Left cardiac atrium (tissue), 4 donors: Measurements from ENCODE around the gene LYSET. TPM values are rescaled to one million over a fixed set of nuclear protein-coding genes. Genes with fewer than 3 reads are reported as not detected.
"Not testable (repeated sequence)": the region's sequence is repeated elsewhere in the genome, so short reads cannot be mapped to it uniquely, and the experiment has no call there.

Experiments
- ATAC-seq, 2 donors: fragments of 200-7000 bp; cut with Tn5 transposase; one replicate each; pipeline ENCODE4 v1.9.1; 2020; ENCODE audit warnings: mild to moderate bottlenecking in 2 of 2, moderate library complexity in 2 of 2
- DNase-seq: peaks from one replicate; pipeline ENCODE4 v3.0.0-alpha.2; 2020
- intact Hi-C, 2 donors: fragments of 100-400 bp; cut with DNase I; formaldehyde crosslinking; loops; one replicate each; pipeline versions ENCODE4 v1.14.1 to v1.15.1; 2022 to 2023
- total RNA-seq, 2 donors: library from RNA; stranded (reverse); fragmentation: NEBNext Ultra II Directional; extraction: Animal tissue kit (Norgen Biotek cat#: 25700); gene quantifications; one replicate each; pipeline ENCODE4 v1.2.1, GENCODE V29; 2021
- donor health status: DM: no; HTN: yes; CAD: no.
- donor health status: DM: no; HTN: yes; CAD: no; lungs with severe emphysema.
- donor health status: DM: yes; HTN: yes; CAD: no.
- donor health status: Dilated cardiomyopathy.

LYSET gene
- total RNA-seq, 2 donors from 2014 or later, result 17.6 to 20.8 TPM

DNA sequence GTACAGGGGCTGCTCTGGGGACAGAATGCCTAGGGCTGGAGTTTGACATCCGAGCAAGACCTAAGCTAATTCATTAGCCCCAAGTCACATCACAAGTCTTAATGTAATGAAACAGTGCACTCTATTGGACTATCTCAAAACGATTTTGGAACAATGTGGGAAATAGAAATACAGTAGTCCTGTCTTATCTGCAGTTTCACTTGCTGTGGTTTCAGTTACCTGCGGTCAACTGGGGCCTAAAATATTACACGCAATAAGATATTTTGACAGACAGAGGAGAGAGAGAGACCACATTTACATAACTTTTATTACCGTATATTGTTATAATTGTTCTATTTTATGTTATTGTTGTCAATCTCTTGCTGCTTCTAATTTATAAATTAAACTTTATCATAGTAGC is 21.6 kb upstream of the LYSET start:
- no peak for ATAC-seq
- intact Hi-C loops, result no loop called here

DNA sequence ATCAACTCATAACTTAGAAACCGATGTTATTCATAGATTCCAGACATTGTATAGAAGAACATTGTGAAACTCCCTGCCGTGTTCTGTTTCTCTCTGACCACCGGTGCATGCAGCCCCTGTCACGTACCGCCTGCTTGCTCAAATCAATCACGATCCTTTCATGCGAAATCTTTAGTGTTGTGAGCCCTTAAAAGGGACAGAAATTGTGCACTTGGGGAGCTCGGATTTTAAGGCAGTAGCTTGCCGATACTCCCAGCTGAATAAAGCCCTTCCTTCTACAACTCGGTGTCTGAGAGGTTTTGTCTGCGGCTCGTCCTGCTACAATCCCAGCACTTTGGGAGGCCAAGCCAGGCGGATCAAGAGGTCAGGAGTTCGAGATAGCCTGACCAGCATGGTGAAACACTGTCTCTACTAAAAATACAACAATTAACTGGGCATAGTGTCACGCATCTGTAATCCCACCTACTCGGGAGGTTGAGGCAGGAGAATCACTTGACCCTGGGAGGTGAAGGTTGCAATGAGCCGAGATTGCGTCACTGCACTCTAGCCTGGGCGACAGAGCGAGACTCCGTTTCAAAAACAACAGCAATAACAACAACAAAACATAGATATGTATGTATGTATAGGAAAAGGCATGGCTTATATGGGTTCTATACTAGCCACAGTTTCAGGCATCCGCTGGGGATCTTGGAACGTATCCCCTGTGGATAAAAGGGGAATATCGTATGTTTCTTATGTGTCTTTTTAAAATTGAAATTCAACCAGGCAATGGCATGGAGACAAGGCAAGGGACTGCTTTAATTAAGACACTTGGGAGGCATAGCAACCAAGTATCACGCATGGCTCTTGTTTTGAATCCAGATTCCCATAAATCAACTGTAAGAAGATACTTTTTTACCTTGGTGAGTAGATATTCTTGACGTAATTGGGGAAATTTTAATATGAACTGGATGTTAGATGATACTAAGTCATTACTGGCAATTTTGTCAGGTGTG is 19.5 kb upstream of the LYSET start:
- DNase-seq, intact Hi-C loops, ATAC-seq: not testable (repeated sequence)

More for the DNA sequence above, 21.6 kb upstream of the LYSET start:
- DNase-seq, result no peak

DNA sequence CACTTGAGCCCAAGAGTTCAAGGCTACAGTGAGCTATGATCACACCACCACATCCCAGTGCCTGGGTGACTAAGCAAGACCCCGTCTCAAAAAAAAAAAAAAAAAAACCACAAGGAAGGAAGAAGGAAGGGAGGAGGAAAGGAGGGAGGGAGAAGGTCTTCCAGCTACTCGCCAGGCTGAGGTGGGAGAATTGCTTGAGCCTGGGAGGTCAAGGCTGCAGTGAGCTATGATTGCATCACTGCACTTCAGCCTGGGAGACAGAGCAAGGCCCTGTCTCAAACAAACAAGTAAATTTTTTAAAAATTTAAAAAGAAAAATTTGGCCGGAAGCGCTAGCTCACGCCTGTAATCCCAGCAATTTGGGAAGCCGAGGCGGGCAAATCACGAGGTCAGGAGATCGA is 16.5 kb upstream of the LYSET start:
- ATAC-seq, DNase-seq, intact Hi-C loops: not testable (repeated sequence)

DNA sequence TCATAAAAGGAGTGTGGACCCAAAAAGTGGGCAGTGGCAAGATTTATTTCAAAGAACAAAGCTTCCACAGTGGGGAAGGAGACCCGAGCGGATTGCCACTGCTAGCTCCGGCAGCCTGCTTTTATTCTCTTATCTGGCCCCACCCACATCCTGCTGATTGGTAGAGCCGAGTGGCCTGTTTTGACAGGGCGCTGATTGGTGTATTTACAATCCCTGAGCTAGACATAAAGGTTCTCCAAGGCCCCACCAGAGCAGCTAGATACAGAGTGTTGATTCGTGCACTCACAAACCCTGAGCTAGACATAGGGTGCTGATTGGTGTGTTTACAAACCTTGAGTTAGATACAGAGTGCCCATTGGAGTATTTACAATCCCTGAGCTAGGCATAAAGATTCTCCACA is 15.5 kb upstream of the LYSET start:
- intact Hi-C loops, DNase-seq, ATAC-seq: not testable (repeated sequence)

DNA sequence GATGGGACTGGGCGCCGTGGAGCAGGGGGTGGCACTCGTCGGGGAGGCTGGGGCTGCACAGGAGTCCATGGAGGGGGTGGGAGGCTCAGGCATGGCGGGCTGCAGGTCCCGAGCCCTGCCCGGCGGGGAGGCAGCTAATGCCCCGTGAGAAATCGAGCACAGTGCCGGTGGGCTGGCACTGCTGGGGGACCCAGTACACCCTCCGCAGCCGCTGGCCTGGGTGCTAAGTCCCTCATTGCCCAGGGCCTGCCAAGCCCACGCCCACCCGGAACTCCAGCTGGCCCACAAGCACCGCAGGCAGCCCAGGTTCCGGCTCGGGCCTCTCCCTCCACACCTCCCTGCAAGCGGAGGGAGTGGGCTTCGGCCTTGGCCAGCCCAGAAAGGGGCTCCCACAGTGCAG is 15.0 kb upstream of the LYSET start:
- intact Hi-C loops, ATAC-seq, DNase-seq: not testable (repeated sequence)

DNA sequence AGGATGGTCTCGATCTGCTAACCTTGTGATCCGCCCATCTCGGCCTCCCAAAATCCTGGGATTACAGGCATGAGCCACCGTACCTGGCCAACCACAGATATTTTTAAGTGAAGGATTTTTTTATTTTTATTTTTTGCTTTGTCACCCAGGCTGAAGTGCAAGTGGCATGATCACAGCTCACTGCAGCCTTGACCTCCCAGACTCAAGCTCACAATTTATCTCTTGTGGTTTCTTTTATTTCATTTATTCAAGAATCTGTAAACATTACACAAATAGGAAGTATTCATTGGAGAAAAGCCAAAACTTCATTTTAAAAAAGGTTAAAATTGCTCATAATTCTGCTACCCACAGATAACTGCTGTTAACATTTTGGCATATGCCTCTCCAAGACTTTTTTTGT is 13.7 kb upstream of the LYSET start:
- intact Hi-C loops, result no loop called here
- ATAC-seq (no peak), DNase-seq (no peak)

DNA sequence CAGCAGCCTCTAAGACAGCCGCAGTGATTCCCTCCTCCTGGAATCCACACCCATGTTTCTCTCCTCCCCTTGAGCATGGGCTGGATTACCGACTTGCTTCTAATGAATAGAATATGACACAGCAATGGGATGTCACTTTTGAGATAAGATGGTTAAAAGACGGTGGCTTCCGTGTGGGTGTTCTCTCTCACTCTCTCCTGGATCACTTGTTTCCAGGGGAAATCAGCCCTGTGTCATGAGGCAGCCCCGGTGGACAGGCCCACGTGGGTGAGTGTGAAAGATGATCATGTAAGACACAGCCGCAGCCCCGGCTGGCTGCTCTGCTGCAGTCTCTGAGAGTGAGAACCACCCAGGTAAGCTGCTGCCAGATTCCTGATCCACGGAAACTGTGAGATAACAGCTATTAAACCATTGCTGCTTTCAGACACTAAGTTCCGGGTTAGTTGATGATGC is 11.1 kb upstream of the LYSET start:
- ATAC-seq (peak in 1 of 2 donors; percentile 81), DNase-seq (no peak)

DNA sequence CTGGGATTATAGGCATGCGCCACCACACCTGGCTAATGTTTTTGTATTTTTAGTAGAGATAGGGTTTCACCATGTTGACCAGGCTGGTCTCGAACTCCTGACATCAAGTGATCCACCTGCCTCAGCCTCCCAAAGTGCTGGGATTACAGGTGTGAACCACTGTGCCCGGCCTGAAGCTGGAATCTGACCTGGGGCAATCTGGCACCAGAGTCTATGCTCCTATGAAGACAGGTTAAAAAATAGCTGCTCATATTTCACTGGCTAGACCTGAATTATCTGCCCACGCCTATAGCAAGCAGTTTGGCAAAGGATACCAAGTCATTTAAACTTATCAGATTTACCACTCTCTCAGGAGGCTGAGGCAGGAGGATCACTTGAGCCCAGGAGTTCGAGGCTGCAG is 10.4 kb upstream of the LYSET start:
- DNase-seq, ATAC-seq, intact Hi-C loops: not testable (repeated sequence)

More for the DNA sequence above, 11.1 kb upstream of the LYSET start:
- intact Hi-C loops, result no loop called here

DNA sequence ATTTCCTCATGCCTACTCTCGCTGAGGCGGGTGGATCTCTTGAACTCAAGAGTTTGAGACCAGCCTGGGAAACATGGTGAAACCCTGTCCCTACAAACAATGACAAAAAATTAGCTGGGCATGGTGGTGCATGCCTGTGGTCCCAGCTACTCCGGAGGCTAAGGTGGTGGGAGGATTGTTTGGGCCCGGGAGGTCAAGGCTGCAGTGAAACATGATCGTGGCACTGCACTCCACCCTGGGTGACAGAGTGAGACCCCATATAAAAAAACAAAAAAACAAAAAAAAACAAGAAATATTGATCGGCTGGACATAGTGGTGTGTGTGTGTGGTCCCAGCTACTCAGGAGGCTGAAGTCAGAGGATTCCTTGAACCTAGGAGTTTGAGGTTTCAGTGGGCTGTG is 9.6 kb upstream of the LYSET start:
- intact Hi-C loops, result no loop called here
- ATAC-seq (no peak), DNase-seq (no peak)

DNA sequence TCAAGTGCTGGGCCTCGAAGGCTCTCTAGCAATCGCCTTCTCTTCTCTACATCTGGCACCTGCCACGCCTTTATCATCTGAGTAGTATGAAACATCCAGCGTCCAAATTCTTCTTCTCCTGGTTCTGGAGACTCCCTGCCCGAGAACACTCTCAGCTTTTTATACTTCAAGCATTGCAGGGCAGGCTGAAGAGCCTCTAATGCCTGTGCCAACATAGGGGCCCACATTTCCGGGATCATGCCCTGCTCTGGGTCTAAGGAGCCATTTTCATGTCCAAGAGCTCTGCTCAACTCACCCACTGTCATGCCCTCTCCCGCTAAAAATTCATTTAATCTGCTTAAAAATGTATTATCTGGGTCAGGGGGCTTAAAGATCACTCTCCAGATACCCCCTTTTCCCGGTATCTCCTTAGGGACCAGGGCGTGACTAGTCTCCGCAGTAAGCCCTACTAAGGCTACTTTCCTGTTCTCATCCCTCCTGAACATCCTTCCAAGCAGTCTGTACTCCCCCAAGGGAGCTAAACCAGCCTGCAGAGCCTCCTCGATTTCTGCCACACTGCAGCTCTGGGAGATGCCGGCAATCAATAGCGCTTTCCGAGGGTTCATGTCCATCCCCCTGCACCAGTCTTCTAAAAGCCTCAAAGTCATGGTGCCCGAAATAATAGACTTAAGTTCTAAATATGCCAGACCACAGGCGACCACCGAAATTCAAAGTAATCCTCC is 1.4 kb upstream of the LYSET start:
- no peak for DNase-seq
- intact Hi-C loops, result no loop called here

DNA sequence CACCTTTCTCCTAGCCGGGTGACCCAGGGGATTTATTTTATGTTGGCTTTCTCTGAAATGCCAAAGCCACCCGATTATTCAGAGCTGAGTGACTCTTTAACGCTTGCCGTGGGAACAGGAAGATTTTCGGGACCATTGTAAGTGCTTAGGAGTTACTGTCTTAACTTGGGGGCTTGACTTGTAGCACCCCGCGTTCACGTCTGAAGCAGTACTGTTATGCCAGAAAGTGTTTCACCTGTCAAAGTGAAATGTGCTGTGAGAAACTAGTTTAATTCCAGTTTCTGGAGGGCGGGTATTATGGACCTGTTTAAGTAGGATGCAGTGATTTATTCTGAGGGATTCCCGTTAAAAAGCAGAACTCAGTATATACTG is 218 bp downstream of the LYSET start:
- no peak for ATAC-seq
- DNase-seq, result no peak
- intact Hi-C loops, result no loop called here

More for the DNA sequence above, 1.4 kb upstream of the LYSET start:
- ATAC-seq, result no peak

DNA sequence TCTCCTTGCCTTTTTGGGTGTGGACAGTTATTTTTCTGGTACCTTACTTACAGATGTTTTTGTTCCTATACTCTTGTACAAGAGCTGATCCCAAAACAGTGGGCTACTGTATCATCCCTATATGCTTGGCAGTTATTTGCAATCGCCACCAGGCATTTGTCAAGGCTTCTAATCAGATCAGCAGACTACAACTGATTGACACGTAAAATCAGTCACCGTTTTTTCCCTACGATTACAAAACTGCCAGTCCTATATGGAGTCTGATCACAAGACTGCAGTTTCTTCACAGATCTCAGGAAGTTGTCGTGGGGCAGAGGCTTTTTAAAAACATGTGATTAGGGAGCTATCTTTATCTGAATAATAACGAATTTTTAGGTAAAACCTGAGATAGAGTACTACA is 1.3 kb downstream of the LYSET start:
- intact Hi-C loops, result no loop called here
- no peak for ATAC-seq

DNA sequence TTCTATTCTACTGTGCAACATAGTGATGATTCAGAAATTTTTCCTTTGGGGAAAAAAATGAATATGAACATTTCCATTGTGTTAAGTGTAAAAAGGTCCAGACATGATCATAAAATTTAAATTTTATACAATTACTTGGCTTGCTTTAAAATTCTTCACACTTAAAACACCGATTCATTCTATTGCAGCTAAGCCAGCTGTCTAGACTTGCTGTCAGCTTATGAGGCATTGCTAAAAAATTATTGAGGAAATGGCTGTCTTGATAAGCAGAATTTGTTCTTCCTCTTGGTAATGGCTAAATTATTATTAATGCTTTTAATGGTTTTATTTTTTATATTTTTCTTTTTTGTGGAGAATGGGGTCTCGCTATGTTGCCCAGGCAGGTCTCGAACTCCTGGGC is 1.8 kb downstream of the LYSET start:
- intact Hi-C loops, result no loop called here
- no peak for DNase-seq
- no peak for ATAC-seq

More for the DNA sequence above, 1.3 kb downstream of the LYSET start:
- DNase-seq, result no peak

DNA sequence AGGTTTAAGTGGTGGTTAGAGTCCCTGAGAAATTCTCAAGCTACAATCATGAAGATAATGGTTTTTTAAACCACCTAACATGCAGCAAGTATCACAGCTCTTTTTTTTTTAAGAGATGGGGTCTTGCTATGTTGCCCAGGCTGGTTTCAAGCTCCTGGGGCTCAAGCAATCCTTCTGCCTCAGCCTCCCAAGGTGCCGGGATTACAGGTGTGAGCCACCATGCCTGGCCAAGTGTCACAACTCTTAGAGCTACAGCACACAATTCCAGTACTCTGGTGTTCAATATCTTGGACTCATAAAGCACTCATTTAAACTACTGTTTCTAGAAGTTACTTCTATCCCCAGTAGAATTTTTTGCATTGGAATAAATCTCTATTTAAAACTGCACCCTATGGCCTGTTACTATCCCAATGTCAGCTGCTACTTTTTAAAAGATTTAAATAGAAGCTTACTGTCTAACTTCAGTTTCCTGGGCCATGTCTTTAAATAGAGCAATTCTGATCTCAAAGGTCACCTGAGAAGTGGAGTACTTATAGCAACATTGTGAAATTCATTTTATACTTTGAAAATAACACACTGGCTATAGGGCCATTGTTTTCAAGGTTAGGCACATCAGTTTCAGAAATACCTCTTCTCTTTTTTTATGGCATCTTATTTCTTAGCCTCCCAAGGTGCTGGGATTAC is 10.3 kb downstream of the LYSET start:
- ATAC-seq (no peak), DNase-seq (no peak)
- intact Hi-C loops, result no loop called here

DNA sequence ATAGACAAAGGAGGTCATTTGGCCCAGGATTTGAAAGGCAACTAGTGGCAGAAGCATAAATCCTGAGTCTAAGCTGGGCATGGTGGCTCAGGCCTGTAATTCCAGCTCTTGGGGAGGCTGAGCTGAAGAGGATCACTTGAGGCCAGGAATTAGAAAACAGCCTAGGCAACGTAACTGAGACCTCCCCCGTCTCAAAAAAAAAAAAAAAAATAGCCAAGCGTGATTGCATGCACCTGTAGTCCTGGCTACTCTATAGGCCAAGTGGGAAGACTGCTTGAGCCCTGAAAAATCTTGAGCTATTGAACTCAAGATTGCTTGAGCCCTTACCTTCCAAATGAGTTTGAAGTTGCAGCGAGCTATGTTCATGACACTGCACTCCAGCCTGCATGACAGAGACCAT is 13.9 kb downstream of the LYSET start:
- intact Hi-C loops, result no loop called here
- DNase-seq (no peak), ATAC-seq (no peak)

DNA sequence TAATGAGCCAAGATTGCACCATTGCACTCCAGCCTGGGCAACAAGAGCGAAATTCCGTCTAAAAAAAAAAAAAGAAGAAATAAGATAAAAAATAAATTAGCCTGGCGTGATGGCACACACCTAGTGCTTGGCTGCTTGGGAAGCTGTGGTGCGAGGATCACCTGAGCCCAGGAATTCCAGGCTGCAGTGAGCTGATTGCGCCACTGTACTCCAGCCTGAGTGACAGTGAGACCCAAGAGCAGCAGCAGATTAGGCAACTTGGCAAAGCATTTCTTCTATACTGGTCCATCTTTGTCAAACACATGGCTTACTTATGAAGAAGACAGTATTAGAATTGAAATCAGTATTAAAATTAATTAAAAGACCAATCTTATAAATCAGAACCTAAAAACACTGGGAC is 15.4 kb downstream of the LYSET start:
- DNase-seq (no peak), ATAC-seq (no peak)
- intact Hi-C loops, result no loop called here

DNA sequence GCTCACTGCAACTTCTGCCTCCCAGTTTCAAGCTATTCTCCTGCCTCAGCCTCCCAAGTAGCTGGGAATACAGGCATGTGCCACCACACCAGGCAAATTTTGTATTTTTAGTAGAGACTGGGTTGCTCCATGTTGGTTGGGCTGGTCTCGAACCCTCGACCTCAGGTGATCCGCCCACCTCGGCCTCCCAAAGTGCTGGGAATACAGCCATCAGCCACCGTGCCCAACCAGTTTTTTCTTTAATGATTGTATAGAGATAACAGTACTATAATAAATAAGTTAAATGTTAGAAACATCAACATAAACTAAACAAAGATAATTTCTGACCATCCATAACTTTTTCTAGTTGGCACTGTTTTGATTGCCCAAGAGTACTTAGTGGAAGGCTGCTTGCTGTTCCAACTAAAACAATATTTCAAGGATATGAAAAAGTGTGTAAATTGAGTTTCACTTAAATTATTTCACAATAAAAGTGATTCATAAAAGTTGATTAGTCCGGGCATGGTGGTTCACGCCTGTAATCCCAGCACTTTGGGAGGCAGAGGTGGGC is 16.1 kb downstream of the LYSET start:
- ATAC-seq, result no peak
- intact Hi-C loops, result no loop called here
- DNase-seq, result no peak

DNA sequence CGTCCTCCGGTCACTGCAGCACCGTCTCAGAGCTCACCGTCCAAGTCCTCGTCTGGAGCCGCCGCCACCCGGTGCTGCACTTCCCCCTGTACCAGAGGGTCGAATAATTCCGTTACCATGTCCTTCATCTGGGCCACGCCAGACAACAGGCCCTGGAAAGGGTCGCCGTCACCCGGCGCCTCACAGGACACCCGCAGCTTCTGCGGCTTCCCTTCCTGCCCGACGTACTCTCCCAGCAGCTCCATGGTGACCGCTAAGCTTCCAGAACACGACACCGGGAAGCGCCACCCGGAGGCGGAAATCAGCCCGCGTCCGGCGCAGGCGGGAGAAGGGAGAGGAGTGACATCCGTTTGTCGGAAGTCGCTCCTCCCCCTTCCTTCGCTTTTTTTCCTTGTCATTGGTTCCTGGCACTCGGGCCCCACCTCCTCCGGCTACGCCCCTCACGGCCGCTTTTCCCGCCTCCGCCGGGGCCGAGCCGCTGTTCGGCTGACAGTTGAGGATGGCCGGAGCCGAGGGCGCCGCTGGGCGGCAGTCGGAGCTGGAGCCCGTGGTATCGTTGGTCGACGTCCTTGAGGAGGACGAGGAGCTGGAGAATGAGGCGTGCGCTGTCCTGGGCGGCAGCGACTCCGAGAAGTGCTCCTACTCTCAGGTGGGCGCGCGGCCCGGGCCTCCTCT is 21.8 kb downstream of the LYSET start, which contains the start of the genes GON7 and UBR7:
Gene GON7 (minus strand): TSS at position 273 of the 675 bp plus-strand sequence. CDS start 28 bp downstream, at position 245.
Gene UBR7 (plus strand): TSS at position 464 of the 675 bp plus-strand sequence. CDS start 36 bp downstream, at position 500.
- DNase-seq (peak; percentile 95), ATAC-seq (peak; percentile 99)
- intact Hi-C loops, result no loop called here
